ENCODE data around the gene EGFL8. TPM values are rescaled to one million over a fixed set of nuclear protein-coding genes. Genes with fewer than 3 reads are reported as not detected.

Gene EGFL8
- total RNA-seq, 1 experiment from 2014 or later = 11.1 TPM

GRCh38 chr6:32215617-32216016, 51.2 kb downstream of the EGFL8 start:
- ChIA-PET POLR2A (no interaction called here), CTCF (interaction anchor here (0.7 kb wide), 1 partner anchor 12 kb away, joined by 4 read pairs; no protein-coding TSS in a partner anchor)
- Histone ChIP-seq H3K27me3 (ENCODE audit: control insufficient read depth, insufficient read depth, low read length) (no peaks in the 10 kb centered on the region), H3K4me3 (ENCODE audit: low read depth in 2 of 2, low read length in 2 of 2) (no peak overlapping the region), H3K4me1 (ENCODE audit: control insufficient read depth, insufficient read depth, low read length) (no peaks in the 10 kb centered on the region), H3K9me3 (ENCODE audit: control insufficient read depth, insufficient read depth, low read depth, low read length) (no peaks in the 10 kb centered on the region), H3K27ac (ENCODE audit: low read length) (no peak overlapping the region), H3K36me3 (ENCODE audit: control insufficient read depth, insufficient read depth, low read length) (no peaks in the 10 kb centered on the region)
- intact Hi-C loops (cut with micrococcal nuclease; ENCODE audit: unreplicated experiment) (no loop called here), in situ Hi-C loops (cut with HindIII; ENCODE audit: low pct_unique_long_range_greater_than_20kb, low sequenced_read_pairs) (no loop called here)
- no TSS peak for BruUV-seq (replicated peaks)
- DNase-seq (ENCODE audit: low read depth, low spot score) (no peak), ATAC-seq (no peak)
- TF ChIP-seq, protein P1, sequence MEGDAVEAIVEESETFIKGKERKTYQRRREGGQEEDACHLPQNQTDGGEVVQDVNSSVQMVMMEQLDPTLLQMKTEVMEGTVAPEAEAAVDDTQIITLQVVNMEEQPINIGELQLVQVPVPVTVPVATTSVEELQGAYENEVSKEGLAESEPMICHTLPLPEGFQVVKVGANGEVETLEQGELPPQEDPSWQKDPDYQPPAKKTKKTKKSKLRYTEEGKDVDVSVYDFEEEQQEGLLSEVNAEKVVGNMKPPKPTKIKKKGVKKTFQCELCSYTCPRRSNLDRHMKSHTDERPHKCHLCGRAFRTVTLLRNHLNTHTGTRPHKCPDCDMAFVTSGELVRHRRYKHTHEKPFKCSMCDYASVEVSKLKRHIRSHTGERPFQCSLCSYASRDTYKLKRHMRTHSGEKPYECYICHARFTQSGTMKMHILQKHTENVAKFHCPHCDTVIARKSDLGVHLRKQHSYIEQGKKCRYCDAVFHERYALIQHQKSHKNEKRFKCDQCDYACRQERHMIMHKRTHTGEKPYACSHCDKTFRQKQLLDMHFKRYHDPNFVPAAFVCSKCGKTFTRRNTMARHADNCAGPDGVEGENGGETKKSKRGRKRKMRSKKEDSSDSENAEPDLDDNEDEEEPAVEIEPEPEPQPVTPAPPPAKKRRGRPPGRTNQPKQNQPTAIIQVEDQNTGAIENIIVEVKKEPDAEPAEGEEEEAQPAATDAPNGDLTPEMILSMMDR (IDR thresholded peaks at IDR 0.05) = no peak
- TF ChIP-seq POLR2AphosphoS5 (IDR thresholded peaks at IDR 0.05; ENCODE audit: low read depth, low read length) (no peak), SIN3A (IDR thresholded peaks at IDR 0.05; ENCODE audit: borderline replicate concordance, insufficient read depth, low read depth, low read length) (no peak), REST (IDR thresholded peaks at IDR 0.05; ENCODE audit: insufficient read depth in 1 of 2, low read depth in 2 of 2, low read length in 1 of 2) (no peak), TCF7L2 (IDR thresholded peaks at IDR 0.05; ENCODE audit: low read depth, low read length) (no peak)

- Histone ChIP-seq H3K27me3 (ENCODE audit: control insufficient read depth, insufficient read depth, low read length) (no peaks in the 10 kb centered on the region), H3K36me3 (ENCODE audit: control insufficient read depth, insufficient read depth, low read length) (no peaks in the 10 kb centered on the region), H3K9me3 (ENCODE audit: control insufficient read depth, insufficient read depth, low read depth, low read length) (no peaks in the 10 kb centered on the region), H3K4me3 (ENCODE audit: low read depth in 2 of 2, low read length in 2 of 2) (no peak overlapping the region), H3K4me1 (ENCODE audit: control insufficient read depth, insufficient read depth, low read length) (no peaks in the 10 kb centered on the region), H3K27ac (ENCODE audit: low read length) (no peak overlapping the region)
- in situ Hi-C loops (cut with HindIII; ENCODE audit: low pct_unique_long_range_greater_than_20kb, low sequenced_read_pairs) = no loop called here
- no TSS peak for BruUV-seq (replicated peaks)
- POLR2A ChIA-PET = no interaction called here
- TF ChIP-seq TCF7L2 (IDR thresholded peaks at IDR 0.05; ENCODE audit: low read depth, low read length) = no peak
- no peak for TF ChIP-seq SIN3A (IDR thresholded peaks at IDR 0.05; ENCODE audit: borderline replicate concordance, insufficient read depth, low read depth, low read length)
- no peak for TF ChIP-seq REST (IDR thresholded peaks at IDR 0.05; ENCODE audit: insufficient read depth in 1 of 2, low read depth in 2 of 2, low read length in 1 of 2)
- TF ChIP-seq, protein P1 (IDR thresholded peaks at IDR 0.05) = no peak
- TF ChIP-seq POLR2AphosphoS5 (IDR thresholded peaks at IDR 0.05; ENCODE audit: low read depth, low read length) = no peak
- DNase-seq (ENCODE audit: low read depth, low spot score) (no peak), ATAC-seq (no peak)
- intact Hi-C loops (cut with micrococcal nuclease; ENCODE audit: unreplicated experiment) = no loop called here
- CTCF ChIA-PET = no interaction called here
Observed at GRCh38 chr6:32216285-32216684, 51.9 kb downstream of the EGFL8 start.
